ENCODE measurements around the gene FAM186B.
"Not testable (repeated sequence)": the region's sequence is repeated elsewhere in the genome, so short reads cannot be mapped to it uniquely, and the experiment has no call there.

FAM186B gene

DNA sequence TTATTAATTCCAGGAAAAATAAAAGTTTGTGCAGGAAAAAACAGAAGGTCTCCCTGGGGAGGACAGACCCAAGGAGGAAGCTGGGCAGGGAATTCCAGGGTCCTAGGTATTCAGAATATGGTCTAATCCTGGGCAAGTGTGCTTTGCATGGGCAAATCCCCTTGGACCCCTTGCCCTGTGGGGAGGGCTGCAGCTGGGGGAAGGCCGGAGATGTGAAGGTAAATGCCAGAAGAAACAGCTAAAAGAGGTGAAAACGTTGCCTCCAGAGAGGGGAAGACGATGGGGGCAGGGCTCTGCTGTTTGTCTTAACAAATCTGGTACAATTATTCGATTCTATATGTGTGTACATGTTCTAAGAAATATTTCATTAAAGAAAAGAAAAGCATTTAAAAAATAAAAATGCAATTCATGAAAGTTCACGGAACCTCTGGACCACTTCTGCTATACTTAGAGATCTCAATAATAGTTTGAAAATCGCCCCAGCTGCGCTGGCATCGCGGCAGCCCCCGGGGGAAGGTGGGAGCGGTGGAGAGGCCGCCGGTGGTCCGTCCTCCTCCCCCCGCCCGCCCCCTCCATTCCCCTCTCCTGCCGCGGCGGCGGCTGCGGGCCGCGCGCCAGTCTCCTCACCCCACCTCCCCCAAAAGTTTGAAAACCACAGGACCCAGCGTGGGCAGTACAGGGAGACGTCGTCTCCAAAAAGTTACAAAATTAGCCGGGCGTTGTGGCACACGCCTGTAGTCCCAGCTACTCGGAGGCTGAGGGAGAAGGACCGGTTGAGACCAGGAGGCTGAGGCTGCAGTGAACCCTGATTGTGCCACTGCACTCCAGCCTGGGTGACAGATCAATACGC, 16.4 kb upstream of the FAM186B start:
- Histone ChIP-seq H3K9me3 (ENCODE audit: low read length) (no peaks in the 10 kb centered on the region), H3K36me3 (ENCODE audit: insufficient read depth, low read length) (no peaks in the 10 kb centered on the region), H3K27me3 (ENCODE audit: control insufficient read depth in 1 of 2, insufficient read depth in 2 of 2, low read length in 2 of 2) (no peaks in the 10 kb centered on the region), H3K4me3 (ENCODE audit: low read depth in 1 of 2, low read length in 2 of 2) (peak overlapping the region; percentile 55 to 91), H3K27ac (ENCODE audit: low read depth, low read length) (peak overlapping the region; percentile 95), H3K4me1 (ENCODE audit: insufficient read depth, low read length) (peaks cover 22% of the 10 kb centered on the region), H3K9ac (ENCODE audit: low read length) (peak overlapping the region; percentile 34)

DNA sequence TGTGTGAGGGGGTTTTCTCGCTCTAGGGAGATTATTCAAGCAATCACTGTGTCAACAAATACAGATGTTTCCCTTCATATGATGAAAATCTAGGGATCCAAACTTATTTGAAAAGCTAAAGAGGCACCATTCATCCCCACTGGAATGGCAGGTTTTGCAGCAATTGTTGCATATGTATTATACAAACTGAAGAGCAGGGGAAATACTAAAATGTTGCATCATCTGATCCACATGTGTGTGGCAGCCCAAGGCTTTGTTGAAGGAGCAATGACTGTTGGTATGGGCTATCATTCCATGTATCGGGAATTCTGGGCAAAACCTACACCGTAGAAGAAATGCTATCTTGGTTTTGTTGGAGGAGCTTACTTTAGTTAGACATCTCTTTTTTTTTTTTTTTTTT, 13.8 kb upstream of the FAM186B start:
- peaks cover 9% of the 10 kb centered on the region for H3K4me1 ChIP-seq (ENCODE audit: insufficient read depth, low read length)
- no peak overlapping the region for H3K9ac ChIP-seq (ENCODE audit: low read length)
- no peaks in the 10 kb centered on the region for H3K27me3 ChIP-seq (ENCODE audit: control insufficient read depth in 1 of 2, insufficient read depth in 2 of 2, low read length in 2 of 2)
- H3K36me3 ChIP-seq (ENCODE audit: insufficient read depth, low read length), result no peaks in the 10 kb centered on the region
- H3K4me3 ChIP-seq (ENCODE audit: low read depth in 1 of 2, low read length in 2 of 2), result no peak overlapping the region
- H3K27ac ChIP-seq (ENCODE audit: low read depth, low read length), result no peak overlapping the region
- H3K9me3 ChIP-seq (ENCODE audit: low read length), result no peaks in the 10 kb centered on the region

DNA sequence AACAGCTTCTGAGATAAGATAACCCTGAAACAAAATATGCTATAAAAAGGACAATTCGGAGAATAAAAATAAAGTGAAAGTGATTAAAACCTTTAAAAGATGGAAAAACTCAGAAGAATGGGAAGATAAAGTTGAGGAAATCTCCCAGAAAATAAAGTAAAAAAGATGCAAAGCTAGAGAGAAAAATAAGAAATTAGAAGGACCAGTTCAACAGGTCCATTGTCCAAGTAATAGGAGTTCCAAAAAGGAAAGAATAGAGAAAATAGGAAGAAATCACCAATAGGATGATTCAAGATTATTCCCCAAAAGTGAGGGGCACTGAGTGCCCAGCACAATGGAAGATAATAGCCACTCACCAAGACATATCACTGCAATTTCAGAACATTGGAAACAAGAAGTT, 13.1 kb upstream of the FAM186B start:
- Histone ChIP-seq H3K9me3 (ENCODE audit: low read length) (no peaks in the 10 kb centered on the region), H3K9ac (ENCODE audit: low read length) (no peak overlapping the region), H3K4me1 (ENCODE audit: insufficient read depth, low read length) (peaks cover 4% of the 10 kb centered on the region)

DNA sequence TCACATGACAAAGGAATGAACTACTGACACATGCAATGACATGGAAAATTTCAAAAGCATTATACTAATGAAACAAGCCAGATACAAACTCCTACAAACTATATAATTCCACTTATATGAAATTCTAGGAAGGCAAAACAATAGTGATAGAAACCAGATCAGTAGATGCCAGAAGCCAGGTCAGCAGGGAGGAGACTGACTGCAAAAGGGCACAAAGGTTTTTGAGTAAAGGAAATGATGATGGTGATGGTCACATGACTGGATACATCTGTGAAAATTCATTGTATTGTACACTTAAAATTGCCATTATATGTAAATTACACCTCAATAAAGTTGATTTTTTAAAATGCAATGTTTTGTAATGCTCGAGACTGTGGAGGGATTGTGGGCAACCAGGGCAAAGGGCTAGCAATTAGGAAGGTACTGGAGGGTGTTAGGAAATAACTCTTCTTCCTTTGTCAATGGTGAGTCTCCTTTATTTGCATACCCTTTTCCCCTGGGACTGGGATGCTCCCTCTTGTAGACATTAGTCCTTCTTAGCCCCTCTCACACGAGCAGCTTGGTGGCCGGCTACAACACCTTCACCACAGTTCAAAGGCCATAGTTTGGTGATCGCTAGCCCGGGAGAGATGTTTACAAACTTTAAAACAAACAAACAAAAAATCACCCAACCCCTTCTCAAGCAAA, 11.2 kb upstream of the FAM186B start:
- Histone ChIP-seq H3K9me3 (ENCODE audit: low read length) (no peaks in the 10 kb centered on the region), H3K4me1 (ENCODE audit: insufficient read depth, low read length) (peaks cover 3% of the 10 kb centered on the region), H3K27me3 (ENCODE audit: control insufficient read depth in 1 of 2, insufficient read depth in 2 of 2, low read length in 2 of 2) (no peaks in the 10 kb centered on the region), H3K27ac (ENCODE audit: low read depth, low read length) (no peak overlapping the region), H3K4me3 (ENCODE audit: low read depth in 1 of 2, low read length in 2 of 2) (no peak overlapping the region), H3K9ac (ENCODE audit: low read length) (no peak overlapping the region), H3K36me3 (ENCODE audit: insufficient read depth, low read length) (no peaks in the 10 kb centered on the region)

More for the DNA sequence above, 13.1 kb upstream of the FAM186B start:
- H3K27ac ChIP-seq (ENCODE audit: low read depth, low read length), result no peak overlapping the region
- no peaks in the 10 kb centered on the region for H3K27me3 ChIP-seq (ENCODE audit: control insufficient read depth in 1 of 2, insufficient read depth in 2 of 2, low read length in 2 of 2)
- H3K36me3 ChIP-seq (ENCODE audit: insufficient read depth, low read length), result no peaks in the 10 kb centered on the region
- H3K4me3 ChIP-seq (ENCODE audit: low read depth in 1 of 2, low read length in 2 of 2), result no peak overlapping the region

DNA sequence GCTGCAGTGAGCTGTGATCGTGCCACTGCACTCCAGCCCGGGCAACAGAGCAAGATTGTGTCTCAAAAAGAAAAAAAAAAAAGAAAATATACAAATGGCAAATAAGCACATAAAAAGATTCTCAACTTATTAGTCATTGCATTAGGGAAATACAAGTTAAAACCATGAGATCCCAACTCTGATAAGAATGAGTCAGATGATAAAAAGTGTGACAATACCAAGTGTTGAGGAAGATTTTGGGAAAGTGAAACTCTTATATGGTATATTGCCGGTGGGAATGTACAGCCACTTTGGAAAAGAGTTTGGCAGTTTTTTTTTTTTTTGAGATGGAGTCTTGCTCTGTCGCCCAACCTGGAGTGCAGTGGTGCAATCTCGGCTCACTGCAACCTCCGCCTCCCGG, 10.3 kb upstream of the FAM186B start:
- no peak overlapping the region for H3K9ac ChIP-seq (ENCODE audit: low read length)
- H3K9me3 ChIP-seq (ENCODE audit: low read length), result no peaks in the 10 kb centered on the region
- H3K27ac ChIP-seq (ENCODE audit: low read depth, low read length), result no peak overlapping the region

DNA sequence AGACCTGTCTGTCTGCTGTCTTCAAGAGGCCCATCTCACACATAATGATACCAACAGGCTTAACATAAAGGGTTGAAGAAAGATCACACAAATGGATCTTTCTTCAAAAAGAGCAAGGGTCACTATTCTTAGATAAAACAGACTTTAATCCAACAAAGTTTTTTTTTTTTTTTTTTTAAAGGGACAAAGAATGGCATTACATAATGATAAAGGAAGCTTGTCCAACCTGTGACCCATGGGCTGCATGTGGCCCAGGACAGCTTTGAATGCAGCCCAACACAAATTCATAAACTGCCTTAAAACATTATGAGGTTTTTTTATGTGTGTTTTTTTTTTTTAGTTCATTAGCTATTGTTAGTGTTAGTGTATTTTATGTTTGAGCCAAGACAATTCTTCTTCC, 6.8 kb upstream of the FAM186B start:
- no peaks in the 10 kb centered on the region for H3K4me1 ChIP-seq (ENCODE audit: insufficient read depth, low read length)
- H3K36me3 ChIP-seq (ENCODE audit: insufficient read depth, low read length), result no peaks in the 10 kb centered on the region
- H3K27me3 ChIP-seq (ENCODE audit: control insufficient read depth in 1 of 2, insufficient read depth in 2 of 2, low read length in 2 of 2), result no peaks in the 10 kb centered on the region
- H3K4me3 ChIP-seq (ENCODE audit: low read depth in 1 of 2, low read length in 2 of 2), result no peak overlapping the region
- no peaks in the 10 kb centered on the region for H3K9me3 ChIP-seq (ENCODE audit: low read length)
- H3K27ac ChIP-seq (ENCODE audit: low read depth, low read length), result no peak overlapping the region
- H3K9ac ChIP-seq (ENCODE audit: low read length), result no peak overlapping the region

More for the DNA sequence above, 10.3 kb upstream of the FAM186B start:
- Histone ChIP-seq H3K4me3 (ENCODE audit: low read depth in 1 of 2, low read length in 2 of 2) (no peak overlapping the region), H3K36me3 (ENCODE audit: insufficient read depth, low read length) (no peaks in the 10 kb centered on the region), H3K27me3 (ENCODE audit: control insufficient read depth in 1 of 2, insufficient read depth in 2 of 2, low read length in 2 of 2) (no peaks in the 10 kb centered on the region), H3K4me1 (ENCODE audit: insufficient read depth, low read length) (no peaks in the 10 kb centered on the region)

DNA sequence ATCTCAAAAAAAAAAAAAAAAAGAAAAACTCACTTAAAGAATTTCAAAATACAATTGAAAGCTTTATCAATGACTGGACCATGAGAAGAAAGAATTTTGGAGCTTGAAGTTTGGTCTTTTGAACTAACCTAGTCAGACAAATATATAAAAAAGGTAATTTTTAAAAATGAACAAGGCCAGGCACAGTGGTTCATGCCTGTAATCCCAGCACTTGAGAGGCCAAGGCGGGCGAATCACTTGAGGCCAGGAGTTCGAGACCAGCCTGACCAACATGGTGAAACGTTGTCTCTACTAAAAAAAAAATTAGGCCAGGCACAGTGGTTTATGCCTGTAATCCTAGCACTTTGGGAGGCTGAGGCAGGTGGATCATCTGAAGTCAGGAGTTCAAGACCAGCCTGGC, 5.3 kb upstream of the FAM186B start:
- H3K4me1 ChIP-seq (ENCODE audit: insufficient read depth, low read length); H3K9ac ChIP-seq (ENCODE audit: low read length); H3K27ac ChIP-seq (ENCODE audit: low read depth, low read length); H3K27me3 ChIP-seq (ENCODE audit: control insufficient read depth in 1 of 2, insufficient read depth in 2 of 2, low read length in 2 of 2); H3K36me3 ChIP-seq (ENCODE audit: insufficient read depth, low read length); H3K4me3 ChIP-seq (ENCODE audit: low read depth in 1 of 2, low read length in 2 of 2); H3K9me3 ChIP-seq (ENCODE audit: low read length): not testable (repeated sequence)

DNA sequence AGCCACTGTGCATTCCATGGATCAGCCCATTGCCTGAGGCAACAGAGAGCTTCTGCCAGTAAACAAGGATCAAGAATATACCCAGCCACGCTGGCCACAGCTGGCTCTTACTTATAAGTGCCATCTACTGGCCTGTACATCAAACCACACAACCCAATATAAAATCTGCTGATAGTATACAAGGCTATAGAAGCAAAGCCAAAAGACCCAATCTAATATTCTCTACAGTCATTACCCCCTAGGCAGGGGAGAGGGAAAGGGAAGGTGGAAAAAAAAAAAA, 4.4 kb upstream of the FAM186B start:
- no peaks in the 10 kb centered on the region for H3K36me3 ChIP-seq (ENCODE audit: insufficient read depth, low read length)
- H3K27ac ChIP-seq (ENCODE audit: low read depth, low read length), result no peak overlapping the region
- no peak overlapping the region for H3K4me3 ChIP-seq (ENCODE audit: low read depth in 1 of 2, low read length in 2 of 2)
- H3K27me3 ChIP-seq (ENCODE audit: control insufficient read depth in 1 of 2, insufficient read depth in 2 of 2, low read length in 2 of 2), result no peaks in the 10 kb centered on the region
- H3K9ac ChIP-seq (ENCODE audit: low read length), result no peak overlapping the region
- no peaks in the 10 kb centered on the region for H3K9me3 ChIP-seq (ENCODE audit: low read length)
- no peaks in the 10 kb centered on the region for H3K4me1 ChIP-seq (ENCODE audit: insufficient read depth, low read length)

DNA sequence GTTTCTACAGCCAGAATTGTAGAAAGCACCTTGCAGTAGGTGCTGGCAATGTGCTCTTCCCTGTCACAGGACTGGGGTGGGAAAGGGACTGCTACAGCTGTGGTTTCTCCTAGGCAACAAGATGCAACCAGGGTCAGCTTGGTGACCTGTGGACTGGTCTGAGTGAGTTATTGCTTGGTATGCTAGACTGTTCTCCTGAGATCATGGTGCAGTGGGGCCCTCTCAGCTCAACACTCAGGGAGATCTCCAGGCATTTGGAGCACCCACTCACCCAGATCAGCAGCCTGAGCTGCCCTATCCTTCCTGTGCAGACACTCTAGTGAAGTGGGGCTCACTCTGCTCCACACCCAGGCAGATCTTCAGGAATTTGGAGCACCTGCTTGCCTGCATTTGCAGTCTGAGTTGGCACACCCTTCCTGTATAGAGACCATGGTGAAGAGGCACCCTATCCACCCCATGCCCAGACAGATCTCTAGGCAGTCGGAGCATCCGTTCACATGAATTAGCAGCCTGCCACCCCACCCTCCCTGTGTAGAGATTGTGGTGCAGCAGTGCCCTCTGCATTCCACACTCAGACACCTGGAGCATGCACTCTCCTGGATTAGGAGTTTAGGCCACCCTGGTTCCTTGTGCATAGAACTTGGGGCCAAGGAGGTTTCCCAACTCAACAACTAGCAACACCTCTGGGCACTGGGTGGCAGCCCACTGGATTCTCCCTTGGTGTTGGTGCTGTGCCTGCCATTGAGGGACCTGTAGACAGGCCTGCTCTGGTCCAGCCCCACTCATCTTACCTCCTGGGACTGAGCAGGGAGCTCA, 3.8 kb upstream of the FAM186B start:
- no peak overlapping the region for H3K4me3 ChIP-seq (ENCODE audit: low read depth in 1 of 2, low read length in 2 of 2)
- H3K4me1 ChIP-seq (ENCODE audit: insufficient read depth, low read length), result no peaks in the 10 kb centered on the region
- H3K27me3 ChIP-seq (ENCODE audit: control insufficient read depth in 1 of 2, insufficient read depth in 2 of 2, low read length in 2 of 2), result no peaks in the 10 kb centered on the region
- no peaks in the 10 kb centered on the region for H3K9me3 ChIP-seq (ENCODE audit: low read length)
- no peak overlapping the region for H3K9ac ChIP-seq (ENCODE audit: low read length)
- H3K27ac ChIP-seq (ENCODE audit: low read depth, low read length), result no peak overlapping the region
- no peaks in the 10 kb centered on the region for H3K36me3 ChIP-seq (ENCODE audit: insufficient read depth, low read length)

DNA sequence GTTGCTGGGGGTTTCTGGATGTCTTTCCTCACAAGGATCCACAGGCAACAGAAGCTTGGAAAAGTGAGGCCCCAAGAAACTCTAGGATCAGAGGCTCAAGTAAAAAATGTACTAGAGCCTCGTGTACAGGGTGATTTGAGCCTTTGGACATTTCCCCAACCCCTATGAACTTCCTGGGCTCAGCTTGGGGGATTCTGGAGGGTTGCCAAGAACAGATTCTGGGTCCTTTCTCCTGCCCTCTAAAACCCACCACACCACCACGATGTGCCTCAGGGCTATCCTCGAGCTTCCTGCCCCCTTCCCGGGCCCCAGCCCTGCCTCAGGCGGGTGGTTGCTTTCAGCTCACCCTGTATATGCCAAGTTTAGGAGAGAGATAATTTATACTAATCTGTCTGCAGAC, 583 bp downstream of the FAM186B start:
- no peaks in the 10 kb centered on the region for H3K9me3 ChIP-seq (ENCODE audit: low read length)
- H3K27me3 ChIP-seq (ENCODE audit: control insufficient read depth in 1 of 2, insufficient read depth in 2 of 2, low read length in 2 of 2), result no peaks in the 10 kb centered on the region
- H3K9ac ChIP-seq (ENCODE audit: low read length), result no peak overlapping the region
- H3K36me3 ChIP-seq (ENCODE audit: insufficient read depth, low read length), result no peaks in the 10 kb centered on the region
- no peaks in the 10 kb centered on the region for H3K4me1 ChIP-seq (ENCODE audit: insufficient read depth, low read length)
- no peak overlapping the region for H3K27ac ChIP-seq (ENCODE audit: low read depth, low read length)
- H3K4me3 ChIP-seq (ENCODE audit: low read depth in 1 of 2, low read length in 2 of 2), result no peak overlapping the region

DNA sequence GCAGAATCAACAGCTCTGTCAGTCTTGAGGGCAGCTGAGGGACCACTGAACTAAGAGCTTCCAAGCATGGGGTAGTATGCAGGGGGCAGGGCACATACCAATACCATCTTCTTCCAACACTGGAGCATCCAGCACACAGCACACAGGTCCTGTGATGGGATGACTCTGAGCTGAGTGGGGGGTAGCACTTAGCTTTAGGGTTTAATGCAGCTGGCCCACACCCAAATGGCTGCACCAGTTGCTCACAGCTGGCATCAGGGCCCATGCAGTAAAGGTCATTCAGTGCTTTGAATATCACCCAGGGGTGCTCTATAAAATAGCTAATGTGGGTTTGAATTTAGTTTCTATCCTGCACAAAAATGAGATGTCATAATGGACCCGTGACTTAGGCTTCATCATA, 1.7 kb downstream of the FAM186B start:
- Histone ChIP-seq H3K27ac (ENCODE audit: low read depth, low read length) (no peak overlapping the region), H3K9me3 (ENCODE audit: low read length) (no peaks in the 10 kb centered on the region), H3K9ac (ENCODE audit: low read length) (no peak overlapping the region), H3K4me3 (ENCODE audit: low read depth in 1 of 2, low read length in 2 of 2) (no peak overlapping the region), H3K27me3 (ENCODE audit: control insufficient read depth in 1 of 2, insufficient read depth in 2 of 2, low read length in 2 of 2) (no peaks in the 10 kb centered on the region), H3K36me3 (ENCODE audit: insufficient read depth, low read length) (no peaks in the 10 kb centered on the region), H3K4me1 (ENCODE audit: insufficient read depth, low read length) (no peaks in the 10 kb centered on the region)

Data from muscle layer of colon (tissue), 2 donors.